ENCODE data around the gene NPIPA5.
"Not testable (repeated sequence)": the region's sequence is repeated elsewhere in the genome, so short reads cannot be mapped to it uniquely, and the experiment has no call there.

- TF ChIP-seq CTCF (IDR thresholded peaks at IDR 0.05 in 8 of 11, conservative IDR thresholded peaks at IDR 0.05 in 3 of 11); POLR2AphosphoS5 (IDR thresholded peaks at IDR 0.05); POLR2A (IDR thresholded peaks at IDR 0.05): not testable (repeated sequence)
These were observed 23.2 kb downstream of the NPIPA5 start for GRCh38 chr16:15354846-15355245.
